ENCODE measurements around the gene SPON1.

Gene SPON1

GRCh38 chr11:13970986-13971385 lies 8.5 kb downstream of the SPON1 start:
- H4K20me1 ChIP-seq (ENCODE audit: insufficient read depth, low read length): no peaks in the 10 kb centered on the region
- H3K9ac ChIP-seq (ENCODE audit: low read length): no peak overlapping the region
- no peak overlapping the region for H3K4me3 ChIP-seq (ENCODE audit: low read length)
- TF ChIP-seq EZH2phosphoT487 (IDR thresholded peaks at IDR 0.05; ENCODE audit: low read length) (no peak), CTCF (IDR thresholded peaks at IDR 0.05; ENCODE audit: low read length) (peak; percentile 58)
- H3K27me3 ChIP-seq (replicated peaks; ENCODE audit: insufficient read depth, low read length): no peaks in the 10 kb centered on the region
- no peaks in the 10 kb centered on the region for H3K9me2 ChIP-seq (replicated peaks; ENCODE audit: insufficient read depth, low read length)
- H3K27ac ChIP-seq (ENCODE audit: low read length): no peak overlapping the region
- no peaks in the 10 kb centered on the region for H3K79me2 ChIP-seq (ENCODE audit: low read length)
- DNase-seq: peak; percentile 44
- no peaks in the 10 kb centered on the region for H3K9me3 ChIP-seq (replicated peaks; ENCODE audit: insufficient read depth, low read length)
- no peaks in the 10 kb centered on the region for H3K36me3 ChIP-seq (replicated peaks; ENCODE audit: insufficient read depth, low read length)
- no peak overlapping the region for H2AFZ ChIP-seq (ENCODE audit: low read length)
- H3F3A ChIP-seq (ENCODE audit: insufficient read depth, low read length): no peaks in the 10 kb centered on the region
- no peak overlapping the region for H3K4me2 ChIP-seq (ENCODE audit: low read depth, low read length)
- no peaks in the 10 kb centered on the region for H3K4me1 ChIP-seq (ENCODE audit: low read length)

- no peak for TF ChIP-seq EZH2 (optimal IDR thresholded peaks at IDR 0.05; ENCODE audit: low read depth, low read length)
- no peak for TF ChIP-seq EZH2phosphoT487 (IDR thresholded peaks at IDR 0.05; ENCODE audit: low read length)
- TF ChIP-seq CTCF (IDR thresholded peaks at IDR 0.05; ENCODE audit: low read length): no peak
- Histone ChIP-seq H3K4me2 (ENCODE audit: low read depth, low read length) (no peak overlapping the region), H3K79me2 (ENCODE audit: low read length) (no peaks in the 10 kb centered on the region), H3K9me2 (replicated peaks; ENCODE audit: insufficient read depth, low read length) (no peaks in the 10 kb centered on the region), H3K36me3 (replicated peaks; ENCODE audit: insufficient read depth, low read length) (no peaks in the 10 kb centered on the region), H3K4me1 (ENCODE audit: low read length) (no peaks in the 10 kb centered on the region), H3F3A (ENCODE audit: insufficient read depth, low read length) (no peaks in the 10 kb centered on the region), H3K9ac (ENCODE audit: low read length) (no peak overlapping the region), H3K4me3 (ENCODE audit: low read length) (no peak overlapping the region), H3K27ac (ENCODE audit: low read length) (no peak overlapping the region), H2AFZ (ENCODE audit: low read length) (no peak overlapping the region), H3K9me3 (replicated peaks; ENCODE audit: insufficient read depth, low read length) (no peaks in the 10 kb centered on the region), H4K20me1 (ENCODE audit: insufficient read depth, low read length) (no peaks in the 10 kb centered on the region), H3K27me3 (replicated peaks; ENCODE audit: insufficient read depth, low read length) (no peaks in the 10 kb centered on the region)
- no peak for DNase-seq
These were observed 9.8 kb downstream of the SPON1 start for GRCh38 chr11:13972043-13972910.

- Histone ChIP-seq H3F3A (ENCODE audit: insufficient read depth, low read length) (no peaks in the 10 kb centered on the region), H3K36me3 (replicated peaks; ENCODE audit: insufficient read depth, low read length) (no peaks in the 10 kb centered on the region)
- TF ChIP-seq EZH2 (optimal IDR thresholded peaks at IDR 0.05; ENCODE audit: low read depth, low read length) (no peak), CTCF (IDR thresholded peaks at IDR 0.05; ENCODE audit: low read length) (no peak), EZH2phosphoT487 (IDR thresholded peaks at IDR 0.05; ENCODE audit: low read length) (no peak)
These were observed 10.4 kb downstream of the SPON1 start for GRCh38 chr11:13972944-13973343.

More at GRCh38 chr11:13972944-13973343, 10.4 kb downstream of the SPON1 start:
- no peaks in the 10 kb centered on the region for H3K79me2 ChIP-seq (ENCODE audit: low read length)
- no peaks in the 10 kb centered on the region for H3K4me1 ChIP-seq (ENCODE audit: low read length)
- no peaks in the 10 kb centered on the region for H4K20me1 ChIP-seq (ENCODE audit: insufficient read depth, low read length)
- H3K4me3 ChIP-seq (ENCODE audit: low read length): no peak overlapping the region
- DNase-seq: no peak
- H3K27ac ChIP-seq (ENCODE audit: low read length): no peak overlapping the region
- H2AFZ ChIP-seq (ENCODE audit: low read length): no peak overlapping the region
- H3K9me2 ChIP-seq (replicated peaks; ENCODE audit: insufficient read depth, low read length): no peaks in the 10 kb centered on the region
- H3K9ac ChIP-seq (ENCODE audit: low read length): no peak overlapping the region
- H3K27me3 ChIP-seq (replicated peaks; ENCODE audit: insufficient read depth, low read length): no peaks in the 10 kb centered on the region
- H3K9me3 ChIP-seq (replicated peaks; ENCODE audit: insufficient read depth, low read length): no peaks in the 10 kb centered on the region
- no peak overlapping the region for H3K4me2 ChIP-seq (ENCODE audit: low read depth, low read length)
